ENCODE results near the gene SBNO1.
A peak's percentile ranks its signal among the peaks of the same experiment; 100 is the strongest.

The SBNO1 gene

GRCh38 chr12:123363740-123364531, 711 bp downstream of the SBNO1 start:
- Histone ChIP-seq H3K27ac (ENCODE audit: low read depth, low read length) (peak overlapping the region; percentile 94), H3F3A (ENCODE audit: control insufficient read depth, insufficient read depth) (peaks cover 8% of the 10 kb centered on the region), H3K9me2 (replicated peaks; ENCODE audit: control insufficient read depth, low read length) (no peaks in the 10 kb centered on the region), H3K4me3 (ENCODE audit: low read length) (peak overlapping the region; percentile 87), H3K9me3 (ENCODE audit: control insufficient read depth, insufficient read depth, low read length) (no peaks in the 10 kb centered on the region), H3K4me2 (ENCODE audit: low read length) (peak overlapping the region; percentile 92), H4K20me1 (ENCODE audit: control insufficient read depth, insufficient read depth, low read depth, low read length) (peaks cover 15% of the 10 kb centered on the region; the same call in 1 of the 2 replicates), H3K27me3 (ENCODE audit: control insufficient read depth, low read length) (no peaks in the 10 kb centered on the region), H3K4me1 (ENCODE audit: control insufficient read depth, low read length) (peaks cover 17% of the 10 kb centered on the region), H3K79me2 (ENCODE audit: control insufficient read depth, low read length) (peaks cover 57% of the 10 kb centered on the region), H3K36me3 (ENCODE audit: control insufficient read depth, low read length) (peaks cover 26% of the 10 kb centered on the region)
- TF ChIP-seq EZH2phosphoT487 (IDR thresholded peaks at IDR 0.05; ENCODE audit: borderline replicate concordance, low read length) (no peak), CTCF (IDR thresholded peaks at IDR 0.05; ENCODE audit: low read depth, low read length, poor library complexity, severe bottlenecking) (no peak)

GRCh38 chr12:123363390-123363739, 1.3 kb downstream of the SBNO1 start:
- peaks cover 15% of the 10 kb centered on the region; the same call in 1 of the 2 replicates for H4K20me1 ChIP-seq (ENCODE audit: control insufficient read depth, insufficient read depth, low read depth, low read length)
- H3K9me3 ChIP-seq (ENCODE audit: control insufficient read depth, insufficient read depth, low read length) = no peaks in the 10 kb centered on the region
- H3K9me2 ChIP-seq (replicated peaks; ENCODE audit: control insufficient read depth, low read length) = no peaks in the 10 kb centered on the region
- H3K79me2 ChIP-seq (ENCODE audit: control insufficient read depth, low read length) = peaks cover 63% of the 10 kb centered on the region
- H3F3A ChIP-seq (ENCODE audit: control insufficient read depth, insufficient read depth) = peaks cover 8% of the 10 kb centered on the region
- H3K36me3 ChIP-seq (ENCODE audit: control insufficient read depth, low read length) = peaks cover 26% of the 10 kb centered on the region
- TF ChIP-seq CTCF (IDR thresholded peaks at IDR 0.05; ENCODE audit: low read depth, low read length, poor library complexity, severe bottlenecking) (no peak), EZH2phosphoT487 (IDR thresholded peaks at IDR 0.05; ENCODE audit: borderline replicate concordance, low read length) (no peak)
- peaks cover 17% of the 10 kb centered on the region for H3K4me1 ChIP-seq (ENCODE audit: control insufficient read depth, low read length)
- H3K4me2 ChIP-seq (ENCODE audit: low read length) = peak overlapping the region; percentile 92
- peak overlapping the region; percentile 87 for H3K4me3 ChIP-seq (ENCODE audit: low read length)
- no peaks in the 10 kb centered on the region for H3K27me3 ChIP-seq (ENCODE audit: control insufficient read depth, low read length)
- peak overlapping the region; percentile 94 for H3K27ac ChIP-seq (ENCODE audit: low read depth, low read length)

DNA sequence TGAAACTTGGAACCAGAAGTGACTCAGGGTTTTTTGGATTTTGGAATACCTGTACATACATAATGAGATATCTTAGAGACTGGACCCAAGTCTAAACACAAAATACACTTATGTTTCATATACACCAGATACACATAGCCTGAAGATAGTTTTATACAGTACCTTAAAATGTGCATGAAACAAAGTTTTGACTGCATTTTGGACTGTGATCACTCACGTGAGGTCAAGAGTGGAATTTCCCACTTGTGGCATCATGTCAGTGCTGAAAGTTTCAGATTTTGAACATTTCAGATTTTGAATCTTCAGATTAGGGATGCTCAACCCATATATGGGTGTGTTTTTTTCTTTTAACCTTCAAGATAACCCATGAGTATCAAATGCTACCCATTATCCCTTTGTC, 6.6 kb downstream of the SBNO1 start:
- H3K79me2 ChIP-seq (ENCODE audit: control insufficient read depth, low read length) = peaks cover 100% of the 10 kb centered on the region
- no peaks in the 10 kb centered on the region for H3K27me3 ChIP-seq (ENCODE audit: control insufficient read depth, low read length)
- H3K9me3 ChIP-seq (ENCODE audit: control insufficient read depth, insufficient read depth, low read length) = no peaks in the 10 kb centered on the region
- H3K27ac ChIP-seq (ENCODE audit: low read depth, low read length) = no peak overlapping the region
- H3K9me2 ChIP-seq (replicated peaks; ENCODE audit: control insufficient read depth, low read length) = no peaks in the 10 kb centered on the region
- no peak for TF ChIP-seq EZH2phosphoT487 (IDR thresholded peaks at IDR 0.05; ENCODE audit: borderline replicate concordance, low read length)
- TF ChIP-seq CTCF (IDR thresholded peaks at IDR 0.05; ENCODE audit: low read depth, low read length, poor library complexity, severe bottlenecking) = no peak
- peaks cover 10% of the 10 kb centered on the region for H3K4me1 ChIP-seq (ENCODE audit: control insufficient read depth, low read length)
- H4K20me1 ChIP-seq (ENCODE audit: control insufficient read depth, insufficient read depth, low read depth, low read length) = peaks cover 18% of the 10 kb centered on the region
- H3K4me3 ChIP-seq (ENCODE audit: low read length) = no peak overlapping the region
- no peak overlapping the region for H3K4me2 ChIP-seq (ENCODE audit: low read length)
- H3K36me3 ChIP-seq (ENCODE audit: control insufficient read depth, low read length) = peaks cover 49% of the 10 kb centered on the region
- no peaks in the 10 kb centered on the region for H3F3A ChIP-seq (ENCODE audit: control insufficient read depth, insufficient read depth)

Data from DOHH2 (cell line).